Measurements from ENCODE around the gene VWDE.

Gene VWDE

DNA sequence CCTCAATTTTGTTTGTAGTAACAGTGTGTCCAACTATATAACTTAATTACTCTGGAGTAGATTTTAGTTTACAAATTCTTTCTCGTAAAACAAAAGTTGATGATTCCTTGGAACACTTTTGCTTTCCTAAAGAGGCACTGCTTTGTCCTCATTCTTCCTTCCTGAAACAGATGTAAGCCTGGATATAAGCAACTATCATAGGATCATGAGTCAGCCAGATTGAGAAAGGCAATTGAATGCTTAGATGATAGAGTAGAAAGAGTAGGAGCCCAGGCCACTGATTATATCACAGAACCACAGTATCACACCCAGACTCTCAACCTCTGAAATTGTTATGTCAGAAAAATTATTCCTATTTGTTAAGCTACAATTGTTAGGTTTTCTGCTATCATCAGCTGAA, 122.6 kb downstream of the VWDE start:
- DNase-seq: no peak
